K562 (cell line): ENCODE data around the gene RELCH. TPM values are rescaled to one million over a fixed set of nuclear protein-coding genes. Genes with fewer than 3 reads are reported as not detected.
A peak's percentile ranks its signal among the peaks of the same experiment; 100 is the strongest.

Source experiments
- CUX1 ChIP-seq: fragments of 200-800 bp; sonication (Bioruptor generic); IDR thresholded peaks from 2 replicates; pipeline ENCODE4 v1.6.1; 2016; ENCODE audit warnings: missing genetic modification characterization, missing compliant biosample characterization
- EP400 ChIP-seq: fragments of 450-650 bp; IDR thresholded peaks from 2 replicates; pipeline ENCODE4 v1.6.1; 2017; ENCODE audit warnings: antibody characterized with exemption, mild to moderate bottlenecking, moderate library complexity
- HNRNPLL ChIP-seq: fragments of 200-400 bp; formaldehyde crosslinking; IDR thresholded peaks from 2 replicates; pipeline ENCODE4 v1.6.1; 2017; ENCODE audit warnings: low read length, low read depth, mild to moderate bottlenecking; ENCODE audit not compliant: poor library complexity, severe bottlenecking
- MECOM ChIP-seq: fragments of 250-450 bp; sonication (Bioruptor Pico); IDR thresholded peaks from 2 replicates; pipeline ENCODE4 v1.8.0; 2022; ENCODE audit warnings: inconsistent platforms
- RFX7 ChIP-seq: fragments of 250-450 bp; sonication (Bioruptor Pico); IDR thresholded peaks from 2 replicates; pipeline ENCODE4 v1.5.1; 2021; ENCODE audit warnings: mild to moderate bottlenecking
- RHOXF2B ChIP-seq: fragments of 250-450 bp; sonication (Bioruptor Pico); conservative IDR thresholded peaks from 2 replicates; pipeline ENCODE4 v1.5.1; 2021
- SRSF9 ChIP-seq: fragments of 200-400 bp; formaldehyde crosslinking; IDR thresholded peaks from 2 replicates; pipeline ENCODE4 v1.6.1; 2017; ENCODE audit warnings: low read depth, low read length, borderline replicate concordance
- USF1 ChIP-seq: sonication (generic); formaldehyde crosslinking; IDR thresholded peaks from 2 replicates; pipeline ENCODE4 v1.9.0; 2022; ENCODE audit warnings: mild to moderate bottlenecking, missing genetic modification reagents
- USF2 ChIP-seq: sonication (generic); formaldehyde crosslinking; IDR thresholded peaks from 2 replicates; pipeline ENCODE4 v1.5.0; 2020; ENCODE audit warnings: missing genetic modification reagents
- YY1 ChIP-seq, 3 experiments: IDR thresholded peaks; 2 replicates each; pipeline ENCODE4 v1.6.1; 2011; ENCODE audit warnings: low read length in 2 of 3, mild to moderate bottlenecking in 2 of 3, moderate library complexity in 2 of 3, borderline replicate concordance in 1 of 3, control low read depth in 1 of 3, low read depth in 1 of 3; ENCODE audit not compliant: insufficient read depth in 3 of 3, insufficient replicate concordance in 2 of 3, control insufficient read depth in 1 of 3, insufficient read length in 1 of 3; ENCODE audit errors: extremely low read depth in 1 of 3
- ZBTB26 ChIP-seq: fragments of 450-650 bp; formaldehyde crosslinking; IDR thresholded peaks from 2 replicates; pipeline ENCODE4 v1.4.0; 2022; ENCODE audit warnings: missing genetic modification characterization
- ZBTB49 ChIP-seq: sonication (generic); formaldehyde crosslinking; IDR thresholded peaks from 2 replicates; pipeline ENCODE4 v1.8.0; 2022; ENCODE audit warnings: missing genetic modification reagents, mild to moderate bottlenecking, borderline replicate concordance
- ZFP30 ChIP-seq: fragments of 250-450 bp; sonication (Bioruptor Pico); IDR thresholded peaks from 2 replicates; pipeline ENCODE4 v1.8.0; 2022; ENCODE audit warnings: moderate library complexity, mild to moderate bottlenecking, inconsistent platforms, borderline replicate concordance
- ZKSCAN3 ChIP-seq: fragments of 250-450 bp; sonication (Bioruptor Pico); IDR thresholded peaks from 2 replicates; pipeline ENCODE4 v1.4.0; 2020
- ZNF282 ChIP-seq: sonication (generic); formaldehyde crosslinking; IDR thresholded peaks from 2 replicates; pipeline ENCODE4 v1.8.1; 2023; ENCODE audit warnings: missing genetic modification reagents
- ZNF696 ChIP-seq: fragments of 250-450 bp; sonication (Bioruptor Pico); conservative IDR thresholded peaks from 2 replicates; pipeline ENCODE4 v1.4.0; 2020; ENCODE audit warnings: mild to moderate bottlenecking, moderate library complexity
- polyA plus RNA-seq, 8 experiments: library from polyadenylated mRNA; depleted of rRNA in 4 of 8; stranded (reverse) in 5 of 8; unstranded in 3 of 8; fragments of >200 nt; fragmentation: Nextera tagmentation in 2 of 8; fragmentation: Illumina TruSeq in 1 of 8; extraction: Ambion mirVana in 2 of 8; extraction: Trizol in 1 of 8; gene quantifications; 2 replicates each; pipeline versions ENCODE4 v1.2.1 to v1.2.3, GENCODE V29; 2011 to 2014; ENCODE audit warnings: inconsistent platforms in 1 of 8, missing spikeins in 1 of 8
- total RNA-seq, 7 experiments: library from RNA; depleted of rRNA in 6 of 7; stranded (reverse); fragments of >200 nt in 6 of 7; fragmentation: Illumina TruSeq in 2 of 7; extraction: Trizol in 2 of 7; gene quantifications; 2 replicates each; pipeline versions ENCODE4 v1.2.1 to v1.2.3, GENCODE V29; 2011 to 2021; ENCODE audit warnings: low replicate concordance in 1 of 7

RELCH gene
- total and polyA plus RNA-seq, 9 of the 15 experiments (the other 6 are each of a cell fraction or from before 2014, with no cell fraction given), result 1.4 to 13.6 (median 7.6) TPM

GRCh38 chr18:62186774-62187542, at the start of gene RELCH, which contains the start of gene PIGN (continued):
- TF ChIP-seq MECOM (CRISPR knock-in tag) (no peak), SRSF9 (no peak), ZBTB49 (CRISPR knock-in tag) (no peak), HNRNPLL (peak; percentile 80), ZFP30 (CRISPR knock-in tag) (no peak), RFX7 (CRISPR knock-in tag) (no peak), ZKSCAN3 (no peak), USF2 (CRISPR knock-in tag) (no peak), RHOXF2B (CRISPR knock-in tag) (no peak), USF1 (CRISPR knock-in tag) (no peak), YY1 (IDR thresholded peaks at IDR 0.05; ENCODE audit: borderline replicate concordance in 1 of 3, control insufficient read depth in 1 of 3, extremely low read depth in 1 of 3, insufficient read depth in 3 of 3, insufficient read length in 1 of 3, insufficient replicate concordance in 2 of 3, low read depth in 1 of 3, low read length in 2 of 3) (peak; percentile 61 to 91 (median 82)), ZBTB26 (CRISPR knock-in tag) (no peak), CUX1 (CRISPR knock-in tag) (no peak), ZNF696 (CRISPR knock-in tag) (no peak), ZNF282 (CRISPR knock-in tag) (no peak), EP400 (peak; percentile 65)
